Activated T-helper 9 cell treated with anti-CD3 and anti-CD28 coated beads, Interleukin-2, amount 50 U/mL, for 16 hours (primary cell): ENCODE measurements around the gene APOL3.
"Not testable (repeated sequence)": the region's sequence is repeated elsewhere in the genome, so short reads cannot be mapped to it uniquely, and the experiment has no call there.

Experiments
- DNase-seq: peaks from one replicate; pipeline ENCODE4 v3.0.0-alpha.2; 2020; ENCODE audit warnings: low read depth

The APOL3 gene

DNA sequence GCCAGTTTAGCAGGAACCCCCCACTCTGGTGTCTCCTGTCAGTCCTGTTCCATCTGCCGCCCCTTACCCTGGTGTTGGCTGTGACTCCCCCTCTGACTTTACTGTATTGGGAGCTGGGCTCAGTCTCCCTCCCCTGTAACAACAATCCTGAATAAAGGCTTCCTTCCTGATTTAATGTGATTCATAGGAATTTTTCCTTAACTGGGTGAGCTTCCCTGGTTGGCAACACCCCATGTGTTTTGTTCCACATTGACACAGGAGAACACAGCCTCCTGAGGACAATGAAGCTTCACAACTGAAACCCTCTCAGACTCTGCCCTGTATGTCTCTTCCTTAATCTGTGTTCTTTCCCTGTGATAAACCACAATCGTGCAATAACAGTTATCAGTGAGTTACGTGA, 32.6 kb upstream of the APOL3 start:
- no peak for DNase-seq

DNA sequence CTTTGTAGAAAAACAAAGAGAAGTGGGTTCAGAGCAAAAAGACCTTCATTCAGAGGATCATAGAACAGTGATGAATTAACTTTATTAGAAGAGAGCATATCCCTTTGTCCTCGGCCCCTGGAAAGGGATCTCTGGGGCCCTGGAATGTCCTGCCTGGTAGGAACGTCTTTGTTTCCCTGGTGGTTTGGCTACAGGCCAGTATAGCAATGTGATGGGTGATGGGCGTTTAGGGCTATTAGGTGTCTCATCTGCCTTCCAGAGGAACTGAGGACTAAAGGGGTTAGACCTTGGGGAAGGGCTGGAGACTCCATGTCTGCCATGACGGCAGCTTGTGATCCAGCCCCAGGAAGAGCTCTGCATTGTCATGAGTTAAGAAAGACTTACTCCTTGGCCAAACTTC, 32.0 kb upstream of the APOL3 start:
- no peak for DNase-seq

DNA sequence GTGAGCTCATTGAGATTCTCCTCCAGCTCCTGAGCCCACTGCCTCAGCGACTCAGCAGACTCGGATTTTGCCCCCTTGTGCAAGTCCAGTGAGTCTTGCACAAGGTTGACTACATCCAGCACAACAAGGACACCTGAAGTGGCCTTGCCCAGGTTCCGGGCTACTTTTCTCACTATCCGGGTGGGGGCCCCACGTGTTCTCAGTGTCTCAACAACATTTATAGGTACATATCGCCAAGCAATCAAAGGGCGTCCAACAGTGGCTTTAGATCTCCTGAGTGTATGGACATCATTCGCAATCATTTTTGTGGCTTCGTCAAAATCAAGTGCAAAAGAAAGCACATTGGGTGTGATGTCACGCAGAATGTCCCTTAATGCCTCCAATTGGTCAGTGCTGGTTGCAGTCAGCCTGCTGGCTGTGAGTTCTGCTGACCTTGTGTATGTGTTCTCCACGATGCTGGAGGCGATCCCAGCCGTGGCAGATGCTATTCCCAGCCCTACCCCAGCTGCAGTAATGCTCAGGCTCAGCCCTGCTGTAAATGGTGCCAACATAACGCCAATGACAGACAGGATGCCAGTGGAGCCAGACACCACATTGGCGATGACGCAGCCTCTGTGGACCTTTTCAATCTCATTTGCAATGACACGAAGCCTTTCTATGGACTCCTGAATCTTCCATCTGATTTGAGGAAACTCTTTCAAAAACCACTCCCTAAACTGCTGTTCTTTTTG, 30.7 kb upstream of the APOL3 start:
- DNase-seq, result no peak

GRCh38 chr22:36187862-36188261, 27.3 kb upstream of the APOL3 start:
- not testable (repeated sequence) for DNase-seq

DNA sequence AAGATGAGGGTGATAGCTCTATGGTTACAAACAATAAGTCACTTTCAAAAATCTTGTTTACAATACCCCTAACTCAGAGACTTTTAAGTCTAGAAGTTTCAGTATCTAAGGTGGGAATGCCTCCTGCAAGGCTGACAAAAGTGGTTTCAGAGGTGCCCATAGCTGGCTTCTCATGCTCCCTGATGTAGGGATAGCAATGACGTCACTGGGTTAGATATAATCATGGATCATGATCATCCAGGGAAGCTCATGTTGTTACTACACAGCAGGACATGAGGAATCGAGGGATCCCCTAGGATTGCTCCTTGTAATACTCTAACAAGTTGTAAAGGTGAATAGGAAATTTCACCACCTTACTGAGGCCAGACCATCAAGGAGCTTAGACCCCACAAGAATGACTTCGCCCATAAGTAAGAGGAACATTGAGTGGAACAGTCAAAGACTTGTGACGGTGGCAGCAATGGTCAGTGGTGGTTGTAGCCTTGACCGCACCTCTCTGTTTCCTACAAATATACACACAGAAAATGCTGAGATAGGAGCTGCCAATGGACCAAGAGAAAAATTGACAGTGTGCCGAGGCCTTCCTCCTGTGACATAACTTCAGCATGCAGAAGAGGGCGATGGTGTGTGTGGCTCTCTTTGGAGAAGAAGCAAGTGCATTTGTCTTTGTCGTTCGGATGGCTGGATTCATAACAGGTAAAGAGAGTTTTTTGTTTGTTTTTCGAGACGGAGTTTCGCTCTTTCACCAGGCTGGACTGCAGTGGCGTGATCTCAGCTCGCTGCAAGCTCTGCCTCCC, 25.5 kb upstream of the APOL3 start:
- no peak for DNase-seq

GRCh38 chr22:36184433-36185025, 24.0 kb upstream of the APOL3 start:
- DNase-seq, result no peak

- no peak for DNase-seq
Measured at GRCh38 chr22:36183446-36183845, 22.9 kb upstream of the APOL3 start.

DNA sequence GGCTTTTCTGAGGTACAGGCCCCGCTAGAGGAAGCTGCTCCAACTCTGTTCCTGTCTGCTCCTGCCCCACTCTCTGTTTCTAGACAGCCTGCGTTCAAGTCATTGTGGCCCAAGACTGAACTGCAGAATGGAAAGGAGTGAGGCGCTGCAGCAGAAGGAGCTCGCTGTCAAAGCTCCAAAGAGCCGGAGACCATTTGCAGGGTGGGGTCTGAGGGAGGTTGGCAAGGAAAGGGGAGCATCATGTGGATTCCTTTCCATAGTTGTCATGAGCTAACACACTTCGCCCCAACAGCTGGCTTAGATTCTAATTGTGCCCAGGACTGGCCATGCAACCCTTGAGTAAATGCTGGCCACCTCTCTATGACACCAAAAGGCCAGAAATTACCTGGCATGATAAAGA, 22.3 kb upstream of the APOL3 start:
- no peak for DNase-seq

GRCh38 chr22:36182056-36182455, 21.5 kb upstream of the APOL3 start:
- no peak for DNase-seq

- no peak for DNase-seq
Measured at GRCh38 chr22:36180928-36181327, 20.4 kb upstream of the APOL3 start.

DNA sequence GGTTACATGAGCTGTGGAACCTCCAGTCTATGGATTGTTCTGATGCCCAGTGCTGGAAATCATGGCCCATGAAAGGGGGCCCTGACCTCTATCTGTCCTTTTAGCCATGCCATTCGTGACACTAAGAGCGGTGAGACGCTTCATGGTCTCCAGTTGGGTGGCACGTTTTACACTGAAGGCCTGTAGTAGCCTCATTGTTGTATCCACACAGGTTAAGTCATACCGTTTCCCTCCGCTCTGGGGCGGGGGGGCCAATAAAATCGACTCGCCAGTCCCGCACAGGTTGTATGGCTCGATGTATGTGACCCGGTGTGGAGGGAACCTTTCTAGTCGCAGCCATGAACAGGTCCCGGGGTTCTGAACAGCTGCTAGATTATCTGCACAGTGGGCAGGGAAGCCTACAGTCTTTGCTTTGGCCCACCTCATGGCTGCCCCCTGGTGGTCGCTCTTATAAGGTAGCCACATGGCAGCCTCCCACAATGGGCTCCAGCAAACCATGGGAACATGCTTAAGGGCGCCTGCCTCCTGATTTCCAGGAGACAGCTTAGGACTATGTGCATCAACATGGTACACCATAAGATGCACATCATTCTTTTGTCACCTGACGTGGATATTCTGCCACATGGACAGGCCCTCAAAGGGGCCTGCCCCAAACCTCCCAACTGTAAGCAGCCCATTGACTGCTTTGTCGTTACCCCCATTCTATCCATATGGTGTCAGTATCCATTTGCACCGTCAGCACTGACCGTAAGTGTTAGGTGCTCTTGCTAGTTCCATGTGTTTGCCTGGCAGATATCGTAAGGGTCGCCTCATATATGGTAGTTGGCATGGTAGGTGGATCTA, 19.7 kb upstream of the APOL3 start:
- DNase-seq, result peak; percentile 74

GRCh38 chr22:36177160-36177559, 16.6 kb upstream of the APOL3 start:
- DNase-seq, result no peak

GRCh38 chr22:36175892-36176291, 15.3 kb upstream of the APOL3 start:
- DNase-seq, result no peak

DNA sequence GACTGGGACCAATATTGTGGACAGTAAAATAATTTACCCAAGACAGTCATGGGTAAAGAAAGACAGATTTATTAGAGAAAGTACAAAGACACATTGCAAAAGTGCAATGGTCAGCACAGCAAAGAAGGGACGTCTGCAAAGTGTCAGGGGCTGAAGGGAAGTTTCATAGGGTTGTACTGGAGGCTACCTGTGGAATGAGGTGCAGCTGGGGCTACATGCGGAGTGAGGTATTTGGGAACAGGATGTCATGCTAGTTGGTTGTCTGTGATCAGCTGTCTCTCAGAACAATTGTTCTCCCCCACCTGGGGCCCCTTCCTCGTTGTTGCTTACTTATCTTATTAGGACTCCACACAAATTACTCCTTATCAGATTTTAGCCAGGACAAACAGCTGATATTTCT, 11.4 kb upstream of the APOL3 start:
- no peak for DNase-seq

DNA sequence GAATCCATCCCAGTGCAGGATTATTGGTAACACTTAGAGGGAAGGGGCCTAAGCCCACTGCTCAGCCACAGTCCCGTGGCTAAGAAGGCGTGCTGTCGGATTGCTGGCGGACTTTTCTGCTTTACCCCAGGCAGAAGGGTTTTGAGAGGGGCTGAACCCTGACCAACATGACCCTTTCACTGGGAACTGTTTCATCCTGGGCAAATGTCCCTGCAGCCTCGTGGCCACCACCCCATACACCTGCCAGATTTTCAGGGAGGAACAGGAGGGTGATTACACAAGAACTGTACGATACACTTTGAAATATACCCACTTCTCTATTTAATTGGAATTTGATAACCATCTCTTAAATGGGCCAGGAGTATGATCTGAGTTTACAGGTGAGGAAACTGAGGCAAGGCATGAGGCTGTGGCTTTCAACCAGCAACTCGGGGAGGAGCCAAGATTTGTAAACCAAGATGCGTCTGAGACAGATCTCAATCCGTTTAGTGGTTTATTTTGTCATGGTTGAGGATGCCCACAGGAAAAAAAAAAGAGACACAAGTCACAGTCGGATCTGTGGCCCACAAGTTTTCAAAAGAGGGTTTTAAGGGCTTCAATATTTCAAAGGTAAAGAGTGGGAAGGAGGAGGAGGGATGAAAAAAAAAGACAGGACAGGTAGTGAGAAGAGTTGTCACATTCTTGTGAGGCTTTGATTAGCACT, 6.1 kb upstream of the APOL3 start:
- no peak for DNase-seq

GRCh38 chr22:36166086-36166485, 5.5 kb upstream of the APOL3 start:
- DNase-seq, result no peak

GRCh38 chr22:36165141-36165540, 4.6 kb upstream of the APOL3 start:
- DNase-seq, result no peak

GRCh38 chr22:36164621-36165020, 4.1 kb upstream of the APOL3 start:
- no peak for DNase-seq

DNA sequence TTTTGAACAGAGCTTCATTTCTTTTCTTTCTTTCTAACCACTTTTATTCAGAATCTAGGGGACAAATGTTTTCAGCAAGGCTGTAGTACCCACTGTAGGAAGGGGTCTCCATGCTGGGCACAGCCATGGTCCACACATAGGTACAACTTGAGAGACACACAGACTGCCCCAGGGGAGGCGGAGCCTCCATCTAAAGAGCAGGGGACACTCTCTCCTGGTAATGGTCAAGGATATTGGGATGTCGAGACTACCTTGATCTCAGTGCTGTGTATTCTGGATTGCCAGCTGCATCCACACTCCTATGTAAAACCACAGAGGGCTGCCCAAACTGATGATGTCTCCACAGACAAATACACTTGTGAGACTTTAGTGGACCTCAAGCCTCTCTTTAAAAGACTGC, 2.9 kb upstream of the APOL3 start:
- DNase-seq, result no peak

DNA sequence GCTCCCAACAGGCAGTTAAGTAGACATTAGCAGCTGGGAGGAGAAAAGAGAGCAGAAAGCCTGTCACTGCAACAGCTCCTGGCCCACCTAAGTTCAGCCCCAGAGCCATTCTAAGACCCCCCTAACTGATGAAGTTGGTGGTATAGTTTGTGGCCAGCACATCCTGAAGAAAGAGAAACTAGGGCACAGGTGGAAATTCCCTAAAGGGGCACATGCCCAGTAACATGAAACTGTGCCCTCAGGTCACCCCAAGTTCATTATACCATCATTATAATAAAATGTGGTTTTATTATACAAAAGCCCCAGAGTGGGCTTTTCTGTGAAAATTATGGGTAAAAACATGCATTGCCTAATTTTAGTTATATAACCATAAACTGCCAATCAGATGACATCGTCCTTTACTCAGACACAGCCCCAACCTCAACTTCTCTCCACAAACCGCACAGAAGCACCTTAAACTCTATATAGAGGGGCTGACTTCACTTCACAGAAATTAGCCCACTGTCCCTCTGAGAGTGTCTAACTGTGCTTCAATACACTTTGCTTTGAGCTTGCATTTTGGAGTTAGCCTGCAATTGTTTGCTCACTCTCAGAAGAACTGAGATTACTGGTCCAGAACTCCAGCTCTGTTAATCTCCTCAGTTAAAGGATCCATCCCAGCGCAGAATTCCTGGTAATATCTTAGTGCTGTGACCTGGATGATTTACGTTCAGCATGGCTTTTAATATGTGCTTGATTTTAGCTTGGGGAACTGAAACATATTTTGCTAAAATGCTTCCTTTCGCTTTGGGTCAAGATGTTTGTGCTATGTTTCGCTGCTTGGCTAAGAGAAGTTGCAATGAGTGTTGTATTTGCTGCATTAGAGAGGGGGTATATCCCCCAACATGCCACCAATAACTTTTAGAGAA, 1.8 kb upstream of the APOL3 start:
- DNase-seq, result no peak

GRCh38 chr22:36161793-36162126, 1.2 kb upstream of the APOL3 start:
- DNase-seq, result not testable (repeated sequence)
